Keratinocyte (primary cell): ENCODE measurements around the gene IL1RAPL2. TPM values are rescaled to one million over a fixed set of nuclear protein-coding genes. Genes with fewer than 3 reads are reported as not detected.

Source experiments
- DNase-seq: peaks from one replicate; pipeline ENCODE4 v3.0.0-alpha.2; 2011; ENCODE audit warnings: low read depth, missing footprints, low spot score
- FAIRE-seq: peaks from 2 replicates; lab custom pipeline; 2011; peaks lifted over from hg19 to GRCh38; lab: Jason Lieb, UNC
- H2AFZ ChIP-seq: 2 replicates; pipeline ENCODE4 v1.6.0; 2012; ENCODE audit warnings: low read length, control low read depth, inconsistent platforms; ENCODE audit not compliant: control insufficient read depth
- H3K27ac ChIP-seq: 2 replicates; pipeline ENCODE4 v1.5.1; 2011; ENCODE audit warnings: low read length; ENCODE audit not compliant: control insufficient read depth, insufficient read depth
- H3K27me3 ChIP-seq: 3 replicates; pipeline ENCODE4 v1.6.0; 2011; ENCODE audit warnings: low read length; ENCODE audit not compliant: control insufficient read depth, insufficient read depth; ENCODE audit errors: extremely low read depth
- H3K36me3 ChIP-seq, 2 experiments: 2 replicates in 1 of 2; 3 replicates in 1 of 2; pipeline ENCODE4 v1.5.1; 2011; ENCODE audit warnings: low read length in 2 of 2, mild to moderate bottlenecking in 1 of 2; ENCODE audit not compliant: control insufficient read depth in 2 of 2, insufficient read depth in 2 of 2; ENCODE audit errors: extremely low read depth in 1 of 2
- H3K4me1 ChIP-seq: 3 replicates; pipeline ENCODE4 v1.5.1; 2011; ENCODE audit warnings: low read length; ENCODE audit not compliant: control insufficient read depth, insufficient read depth; ENCODE audit errors: extremely low read depth
- H3K4me2 ChIP-seq: 3 replicates; pipeline ENCODE4 v1.6.0; 2011; ENCODE audit warnings: low read depth, low read length; ENCODE audit not compliant: control insufficient read depth, insufficient read depth; ENCODE audit errors: extremely low read depth
- H3K4me3 ChIP-seq, 3 experiments: fragments of 200-600 bp in 1 of 3; sonication (generic) in 1 of 3; 2 replicates in 2 of 3; 3 replicates in 1 of 3; pipeline ENCODE4 v1.5.1; 2011 to 2016; ENCODE audit warnings: low read length in 3 of 3, mild to moderate bottlenecking in 3 of 3, control low read depth in 2 of 3, inconsistent platforms in 1 of 3, low read depth in 1 of 3, mixed read lengths in 1 of 3, mixed run types in 1 of 3, moderate library complexity in 1 of 3; ENCODE audit not compliant: control insufficient read depth in 2 of 3, insufficient read depth in 2 of 3; ENCODE audit errors: extremely low read depth in 1 of 3
- H3K79me2 ChIP-seq: 2 replicates; pipeline ENCODE4 v1.6.0; 2012; ENCODE audit warnings: low read length; ENCODE audit not compliant: control insufficient read depth, insufficient read depth
- H3K9ac ChIP-seq: 3 replicates; pipeline ENCODE4 v1.6.0; 2011; ENCODE audit warnings: low read length; ENCODE audit not compliant: control insufficient read depth, insufficient read depth; ENCODE audit errors: extremely low read depth
- H3K9me1 ChIP-seq: 3 replicates; pipeline ENCODE4 v1.6.0; 2011; ENCODE audit warnings: low read length; ENCODE audit not compliant: control insufficient read depth, insufficient read depth; ENCODE audit errors: extremely low read depth
- H3K9me3 ChIP-seq: 2 replicates; pipeline ENCODE4 v1.5.1; 2012; ENCODE audit warnings: low read depth, low read length; ENCODE audit not compliant: control insufficient read depth
- H4K20me1 ChIP-seq: 3 replicates; pipeline ENCODE4 v1.6.0; 2011; ENCODE audit warnings: low read length; ENCODE audit not compliant: control insufficient read depth, insufficient read depth; ENCODE audit errors: extremely low read depth
- EZH2 ChIP-seq: IDR thresholded peaks from one replicate; pipeline ENCODE4 v1.6.1; 2012; ENCODE audit warnings: inconsistent platforms, mild to moderate bottlenecking, low read length, moderate library complexity
- dilution Hi-C: fragments of 300-500 bp; cut with MboI; formaldehyde crosslinking; loops from one replicate; pipeline ENCODE4 v1.7.0; 2020; ENCODE audit warnings: low sequenced_read_pairs; ENCODE audit not compliant: extremely low pct_ligation_motif_present
- polyA plus RNA-seq, 5 experiments: library from polyadenylated mRNA; depleted of rRNA in 3 of 5; stranded (reverse) in 3 of 5; stranded (forward) in 1 of 5; unstranded in 1 of 5; fragments of >200 nt; gene quantifications; 1 replicate in 1 of 5; 2 replicates in 3 of 5; 3 replicates in 1 of 5; pipeline versions ENCODE4 v1.2.1 to v1.2.3, GENCODE V29; 2011 to 2012; ENCODE audit warnings: missing spikeins in 2 of 5, low read depth in 1 of 5, low replicate concordance in 1 of 5
- TF ChIP-seq, protein P1 (sequence below), 3 experiments: IDR thresholded peaks in 1 of 3; conservative IDR thresholded peaks in 1 of 3; optimal IDR thresholded peaks in 1 of 3; 2 replicates in 2 of 3; 3 replicates in 1 of 3; pipeline versions ENCODE3 to v1.5.1; 2011; ENCODE audit warnings: low read length in 3 of 3, mild to moderate bottlenecking in 3 of 3, moderate library complexity in 2 of 3, control low read depth in 1 of 3, inconsistent platforms in 1 of 3; ENCODE audit not compliant: insufficient read depth in 2 of 3; ENCODE audit errors: extremely low read depth in 1 of 3

Gene IL1RAPL2
- polyA plus RNA-seq, 1 donor (not counting 4 experiments of a cell fraction or from before 2014, with no cell fraction given): 0.24 TPM

DNA sequence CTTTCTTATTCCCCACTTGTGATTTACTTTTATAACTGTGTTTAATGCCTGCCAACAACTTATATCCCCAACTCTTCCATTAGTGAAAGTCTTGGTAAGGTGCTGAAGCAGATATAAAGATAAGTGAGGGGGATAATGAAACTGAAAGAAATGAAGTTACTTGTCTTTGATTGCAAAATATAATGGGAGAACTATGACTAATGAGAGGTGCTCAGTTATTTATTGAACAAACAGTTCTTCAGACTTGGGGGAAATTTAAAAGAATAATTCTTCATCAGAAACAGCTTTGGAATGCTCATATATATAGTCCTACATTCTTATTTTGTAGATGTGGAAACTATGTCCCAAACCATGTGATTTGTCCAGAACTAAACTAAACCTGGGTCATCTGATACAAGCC, 441.0 kb downstream of the IL1RAPL2 start:
- H3K9me3 ChIP-seq: no peaks in the 10 kb centered on the region
- no peak overlapping the region for H2AFZ ChIP-seq
- H3K36me3 ChIP-seq: no peaks in the 10 kb centered on the region
- DNase-seq (no peak), FAIRE-seq (no peak)
- no peak overlapping the region for H3K4me2 ChIP-seq
- H3K27me3 ChIP-seq: no peaks in the 10 kb centered on the region
- no peaks in the 10 kb centered on the region for H3K9me1 ChIP-seq
- H3K9ac ChIP-seq: no peak overlapping the region
- H3K79me2 ChIP-seq: no peaks in the 10 kb centered on the region
- dilution Hi-C loops: no loop called here
- no peak overlapping the region for H3K4me3 ChIP-seq
- H3K4me1 ChIP-seq: no peaks in the 10 kb centered on the region
- no peaks in the 10 kb centered on the region for H4K20me1 ChIP-seq
- no peak overlapping the region for H3K27ac ChIP-seq
- TF ChIP-seq, protein P1, sequence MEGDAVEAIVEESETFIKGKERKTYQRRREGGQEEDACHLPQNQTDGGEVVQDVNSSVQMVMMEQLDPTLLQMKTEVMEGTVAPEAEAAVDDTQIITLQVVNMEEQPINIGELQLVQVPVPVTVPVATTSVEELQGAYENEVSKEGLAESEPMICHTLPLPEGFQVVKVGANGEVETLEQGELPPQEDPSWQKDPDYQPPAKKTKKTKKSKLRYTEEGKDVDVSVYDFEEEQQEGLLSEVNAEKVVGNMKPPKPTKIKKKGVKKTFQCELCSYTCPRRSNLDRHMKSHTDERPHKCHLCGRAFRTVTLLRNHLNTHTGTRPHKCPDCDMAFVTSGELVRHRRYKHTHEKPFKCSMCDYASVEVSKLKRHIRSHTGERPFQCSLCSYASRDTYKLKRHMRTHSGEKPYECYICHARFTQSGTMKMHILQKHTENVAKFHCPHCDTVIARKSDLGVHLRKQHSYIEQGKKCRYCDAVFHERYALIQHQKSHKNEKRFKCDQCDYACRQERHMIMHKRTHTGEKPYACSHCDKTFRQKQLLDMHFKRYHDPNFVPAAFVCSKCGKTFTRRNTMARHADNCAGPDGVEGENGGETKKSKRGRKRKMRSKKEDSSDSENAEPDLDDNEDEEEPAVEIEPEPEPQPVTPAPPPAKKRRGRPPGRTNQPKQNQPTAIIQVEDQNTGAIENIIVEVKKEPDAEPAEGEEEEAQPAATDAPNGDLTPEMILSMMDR (optimal IDR thresholded peaks at IDR 0.05 in 1 of 3, IDR thresholded peaks at IDR 0.05 in 1 of 3, conservative IDR thresholded peaks at IDR 0.05 in 1 of 3; ENCODE audit: extremely low read depth in 1 of 3, insufficient read depth in 2 of 3, low read length in 3 of 3): no peak
- TF ChIP-seq EZH2: no peak

DNA sequence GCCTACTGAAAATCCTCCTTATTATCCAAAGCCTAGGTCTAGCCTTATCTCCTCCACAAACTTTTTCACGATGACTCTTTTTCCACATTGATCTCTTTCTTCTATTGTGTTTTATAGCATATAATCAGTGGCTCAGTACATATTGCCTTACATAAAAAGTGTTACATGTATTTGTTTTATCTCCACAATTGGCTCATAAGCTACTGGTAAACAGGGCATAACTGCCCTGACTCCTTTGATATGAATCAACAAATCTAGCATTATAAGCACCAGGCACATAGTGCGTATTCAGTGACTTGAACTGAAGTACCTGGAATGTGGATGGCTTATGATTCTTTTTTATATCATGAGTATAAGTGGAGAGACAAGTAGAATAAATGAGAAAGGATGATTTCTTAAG, 447.7 kb downstream of the IL1RAPL2 start:
- peaks cover 4% of the 10 kb centered on the region for H3K4me1 ChIP-seq
- H3K27me3 ChIP-seq: no peaks in the 10 kb centered on the region
- no peak overlapping the region for H2AFZ ChIP-seq
- no peaks in the 10 kb centered on the region for H4K20me1 ChIP-seq
- TF ChIP-seq, protein P1 (optimal IDR thresholded peaks at IDR 0.05 in 1 of 3, IDR thresholded peaks at IDR 0.05 in 1 of 3, conservative IDR thresholded peaks at IDR 0.05 in 1 of 3; ENCODE audit: extremely low read depth in 1 of 3, insufficient read depth in 2 of 3, low read length in 3 of 3): no peak
- TF ChIP-seq EZH2: no peak
- FAIRE-seq (no peak), DNase-seq (no peak)
- dilution Hi-C loops: no loop called here
- H3K9me1 ChIP-seq: no peaks in the 10 kb centered on the region
- H3K36me3 ChIP-seq: no peaks in the 10 kb centered on the region
- H3K27ac ChIP-seq: no peak overlapping the region
- H3K4me2 ChIP-seq: no peak overlapping the region
- no peaks in the 10 kb centered on the region for H3K79me2 ChIP-seq
- H3K9me3 ChIP-seq: no peaks in the 10 kb centered on the region
- H3K9ac ChIP-seq: no peak overlapping the region
- no peak overlapping the region for H3K4me3 ChIP-seq
